H9 (cell line): Measurements from ENCODE around the gene RAD1. TPM values are rescaled to one million over a fixed set of nuclear protein-coding genes. Genes with fewer than 3 reads are reported as not detected.

Experiments
- DNase-seq: peaks from one replicate; pipeline ENCODE4 v3.0.0-alpha.2; 2017
- H2AFZ ChIP-seq: one replicate; pipeline ENCODE4 v1.6.1; 2013; ENCODE audit warnings: mild to moderate bottlenecking, low read length, control low read depth, moderate library complexity
- H2AK5ac ChIP-seq: 2 replicates; pipeline ENCODE4 v1.6.1; 2013; ENCODE audit warnings: low read length, control low read depth, mixed read lengths; ENCODE audit not compliant: insufficient read length
- H2BK120ac ChIP-seq: one replicate; pipeline ENCODE4 v1.6.1; 2013; ENCODE audit warnings: low read depth, mild to moderate bottlenecking, low read length, control low read depth, inconsistent platforms; ENCODE audit not compliant: poor library complexity, severe bottlenecking
- H2BK12ac ChIP-seq: 2 replicates; pipeline ENCODE4 v1.6.1; 2013; ENCODE audit warnings: low read length, control low read depth, mixed read lengths, low read depth; ENCODE audit not compliant: insufficient read length
- H2BK15ac ChIP-seq: 2 replicates; pipeline ENCODE4 v1.6.1; 2013; ENCODE audit warnings: low read depth, low read length, control low read depth
- H2BK20ac ChIP-seq: one replicate; pipeline ENCODE4 v1.6.1; 2013; ENCODE audit warnings: low read depth, mild to moderate bottlenecking, low read length, control low read depth, inconsistent platforms; ENCODE audit not compliant: poor library complexity, severe bottlenecking
- H2BK5ac ChIP-seq: 2 replicates; pipeline ENCODE4 v1.6.1; 2013; ENCODE audit warnings: low read length, control low read depth, mixed read lengths; ENCODE audit not compliant: insufficient read length
- H3K14ac ChIP-seq: 2 replicates; pipeline ENCODE4 v1.6.1; 2013; ENCODE audit warnings: low read length, control low read depth; ENCODE audit not compliant: insufficient read depth
- H3K18ac ChIP-seq: 2 replicates; pipeline ENCODE4 v1.6.1; 2013; ENCODE audit warnings: low read depth, mild to moderate bottlenecking, mixed read lengths, low read length, control low read depth; ENCODE audit not compliant: insufficient read length
- H3K23ac ChIP-seq: 2 replicates; pipeline ENCODE4 v1.6.1; 2013; ENCODE audit warnings: low read length, control low read depth, mixed read lengths, low read depth; ENCODE audit not compliant: insufficient read length
- H3K23me2 ChIP-seq: 2 replicates; pipeline ENCODE4 v1.6.1; 2013; ENCODE audit warnings: low read depth, mild to moderate bottlenecking, mixed read lengths, low read length, control low read depth; ENCODE audit not compliant: insufficient read length, poor library complexity, severe bottlenecking
- H3K27ac ChIP-seq: 2 replicates; pipeline ENCODE4 v1.5.1; 2013; ENCODE audit warnings: low read length, control low read depth, mixed read lengths, low read depth; ENCODE audit not compliant: insufficient read length
- H3K27me3 ChIP-seq: 2 replicates; pipeline ENCODE4 v1.6.1; 2013; ENCODE audit warnings: low read length, control low read depth, inconsistent platforms; ENCODE audit not compliant: insufficient read depth
- H3K4ac ChIP-seq: 2 replicates; pipeline ENCODE4 v1.6.1; 2013; ENCODE audit warnings: low read depth, mild to moderate bottlenecking, control low read depth, inconsistent platforms, low read length, moderate library complexity
- H3K4me1 ChIP-seq: 2 replicates; pipeline ENCODE4 v1.6.1; 2013; ENCODE audit warnings: low read length, control low read depth, inconsistent platforms; ENCODE audit not compliant: insufficient read depth
- H3K4me2 ChIP-seq: 2 replicates; pipeline ENCODE4 v1.6.1; 2013; ENCODE audit warnings: low read length, control low read depth, mixed read lengths; ENCODE audit not compliant: insufficient read length, insufficient read depth
- H3K56ac ChIP-seq: 2 replicates; pipeline ENCODE4 v1.6.1; 2013; ENCODE audit warnings: low read depth, mild to moderate bottlenecking, mixed read lengths, low read length, control low read depth; ENCODE audit not compliant: insufficient read length
- H3K79me1 ChIP-seq: 2 replicates; pipeline ENCODE4 v1.6.1; 2013; ENCODE audit warnings: low read depth, mild to moderate bottlenecking, moderate library complexity, low read length, control low read depth, inconsistent platforms; ENCODE audit not compliant: insufficient read depth, poor library complexity, severe bottlenecking
- H3K79me2 ChIP-seq: 2 replicates; pipeline ENCODE4 v1.6.1; 2013; ENCODE audit warnings: low read length, control low read depth, inconsistent platforms; ENCODE audit not compliant: insufficient read depth
- H3K9ac ChIP-seq: 2 replicates; pipeline ENCODE4 v1.6.1; 2013; ENCODE audit warnings: low read length, control low read depth, mixed read lengths; ENCODE audit not compliant: insufficient read length; ENCODE audit errors: extremely low read depth
- H3K9me3 ChIP-seq: one replicate; pipeline ENCODE4 v1.6.1; 2013; ENCODE audit warnings: low read depth, low read length, inconsistent platforms; ENCODE audit not compliant: control insufficient read depth
- H3T11ph ChIP-seq: one replicate; pipeline ENCODE4 v1.6.1; 2013; ENCODE audit warnings: mild to moderate bottlenecking, low read length, control low read depth, inconsistent platforms
- H4K20me1 ChIP-seq: one replicate; pipeline ENCODE4 v1.6.1; 2013; ENCODE audit not compliant: control insufficient read depth, insufficient read length, insufficient read depth
- H4K5ac ChIP-seq: 2 replicates; pipeline ENCODE4 v1.6.1; 2013; ENCODE audit warnings: low read depth, mild to moderate bottlenecking, mixed read lengths, low read length, control low read depth; ENCODE audit not compliant: insufficient read length
- H4K8ac ChIP-seq: replicated peaks from 2 replicates; pipeline ENCODE4 v1.6.1; 2013; ENCODE audit warnings: low read length, control low read depth, mixed read lengths, low read depth; ENCODE audit not compliant: insufficient read length
- H4K91ac ChIP-seq: 2 replicates; pipeline ENCODE4 v1.6.1; 2013; ENCODE audit warnings: low read depth, mild to moderate bottlenecking, moderate library complexity, mixed read lengths, low read length, control low read depth; ENCODE audit not compliant: insufficient read length
- H3K27ac Mint-ChIP-seq, 3 experiments: 2 replicates in 2 of 3; 3 replicates in 1 of 3; pipeline ENCODE4 v1.8.0; 2020 to 2021; ENCODE audit warnings: mixed read lengths in 3 of 3, mild to moderate bottlenecking in 1 of 3, moderate library complexity in 1 of 3
- H3K27me3 Mint-ChIP-seq: 2 replicates; pipeline ENCODE4 v1.8.0; 2021; ENCODE audit warnings: low read depth, mild to moderate bottlenecking, moderate library complexity, mixed read lengths
- H3K36me3 Mint-ChIP-seq, 3 experiments: 2 replicates in 2 of 3; 3 replicates in 1 of 3; pipeline ENCODE4 v1.8.0; 2020 to 2021; ENCODE audit warnings: low read depth in 3 of 3, mixed read lengths in 3 of 3; ENCODE audit not compliant: insufficient read depth in 1 of 3
- H3K4me1 Mint-ChIP-seq, 2 experiments: 2 replicates each; pipeline ENCODE4 v1.8.0; 2020; ENCODE audit warnings: mixed read lengths in 2 of 2
- H3K4me3 Mint-ChIP-seq, 2 experiments: 2 replicates in 1 of 2; 3 replicates in 1 of 2; pipeline ENCODE4 v1.8.0; 2020 to 2021; ENCODE audit warnings: mild to moderate bottlenecking in 2 of 2, mixed read lengths in 2 of 2, moderate library complexity in 1 of 2
- H3K9me3 Mint-ChIP-seq, 2 experiments: 2 replicates in 1 of 2; 3 replicates in 1 of 2; pipeline ENCODE4 v1.8.0; 2020; ENCODE audit warnings: mild to moderate bottlenecking in 2 of 2, mixed read lengths in 2 of 2, moderate library complexity in 1 of 2
- CTCF ChIP-seq: fragments of 200-600 bp; sonication (generic); conservative IDR thresholded peaks from 3 replicates; pipeline ENCODE4 v1.8.0; 2021; ENCODE audit warnings: antibody characterized with exemption, mild to moderate bottlenecking
- WGBS: extraction: QIAGEN DNeasy Blood & Tissue Kit; methylation state at CpG from one replicate; pipeline ENCODE4 v1.1.7; 2013; ENCODE audit warnings: missing lambda C conversion rate, low lambda C conversion rate, mixed read lengths; ENCODE audit not compliant: insufficient read length; ENCODE audit errors: extremely low coverage; 5-methylcytosine and 5-hydroxymethylcytosine counted together
- total RNA-seq: library from RNA; stranded (reverse); gene quantifications from 2 replicates; pipeline ENCODE4 v1.2.1, GENCODE V29; 2021

The RAD1 gene
- total RNA-seq, 1 experiment from 2014 or later = 39.5 TPM

- no peak overlapping the region for H2BK20ac ChIP-seq
- no peak overlapping the region for H2BK12ac ChIP-seq
- no peak overlapping the region for H2AFZ ChIP-seq
- H3K14ac ChIP-seq = no peak overlapping the region
- no peak for TF ChIP-seq CTCF
- H3K27ac ChIP-seq = no peak overlapping the region
- H4K20me1 ChIP-seq = no peaks in the 10 kb centered on the region
- H2BK5ac ChIP-seq = no peak overlapping the region
- H3T11ph ChIP-seq = no peak overlapping the region
- no peak overlapping the region for H3K18ac ChIP-seq
- no peak overlapping the region for H2BK15ac ChIP-seq
- no peak overlapping the region for H3K4ac ChIP-seq
- no peak overlapping the region for H3K56ac ChIP-seq
- H2BK120ac ChIP-seq = no peak overlapping the region
- no peak for DNase-seq
- H3K79me2 ChIP-seq = no peaks in the 10 kb centered on the region
- no peak overlapping the region for H3K4me3 Mint-ChIP-seq
- no peak overlapping the region for H4K91ac ChIP-seq
- H3K9ac ChIP-seq = no peak overlapping the region
- H3K27ac Mint-ChIP-seq = no peak overlapping the region
- H4K8ac ChIP-seq = no peak overlapping the region
- H3K27me3 ChIP-seq = no peaks in the 10 kb centered on the region
- no peak overlapping the region for H4K5ac ChIP-seq
- H3K23me2 ChIP-seq = peaks cover 3% of the 10 kb centered on the region
- no CpG with 5 or more reads among the region's 11 CpGs for WGBS
- H3K23ac ChIP-seq = no peak overlapping the region
- no peak overlapping the region for H3K4me2 ChIP-seq
- H3K9me3 Mint-ChIP-seq = no peaks in the 10 kb centered on the region
- no peaks in the 10 kb centered on the region for H3K4me1 ChIP-seq
- no peaks in the 10 kb centered on the region for H3K4me1 Mint-ChIP-seq
- H2AK5ac ChIP-seq = no peak overlapping the region
- peaks cover 8 to 74% (median 69%) of the 10 kb centered on the region in 3 experiments; a peak in 6 of 7 replicates for H3K36me3 Mint-ChIP-seq
- H3K27me3 Mint-ChIP-seq = no peaks in the 10 kb centered on the region
- no peaks in the 10 kb centered on the region for H3K9me3 ChIP-seq
- no peaks in the 10 kb centered on the region for H3K79me1 ChIP-seq
Observed at GRCh38 chr5:34944460-34945047, 29.2 kb upstream of the RAD1 start.
